ENCODE results near the gene DOHH.

The DOHH gene

DNA sequence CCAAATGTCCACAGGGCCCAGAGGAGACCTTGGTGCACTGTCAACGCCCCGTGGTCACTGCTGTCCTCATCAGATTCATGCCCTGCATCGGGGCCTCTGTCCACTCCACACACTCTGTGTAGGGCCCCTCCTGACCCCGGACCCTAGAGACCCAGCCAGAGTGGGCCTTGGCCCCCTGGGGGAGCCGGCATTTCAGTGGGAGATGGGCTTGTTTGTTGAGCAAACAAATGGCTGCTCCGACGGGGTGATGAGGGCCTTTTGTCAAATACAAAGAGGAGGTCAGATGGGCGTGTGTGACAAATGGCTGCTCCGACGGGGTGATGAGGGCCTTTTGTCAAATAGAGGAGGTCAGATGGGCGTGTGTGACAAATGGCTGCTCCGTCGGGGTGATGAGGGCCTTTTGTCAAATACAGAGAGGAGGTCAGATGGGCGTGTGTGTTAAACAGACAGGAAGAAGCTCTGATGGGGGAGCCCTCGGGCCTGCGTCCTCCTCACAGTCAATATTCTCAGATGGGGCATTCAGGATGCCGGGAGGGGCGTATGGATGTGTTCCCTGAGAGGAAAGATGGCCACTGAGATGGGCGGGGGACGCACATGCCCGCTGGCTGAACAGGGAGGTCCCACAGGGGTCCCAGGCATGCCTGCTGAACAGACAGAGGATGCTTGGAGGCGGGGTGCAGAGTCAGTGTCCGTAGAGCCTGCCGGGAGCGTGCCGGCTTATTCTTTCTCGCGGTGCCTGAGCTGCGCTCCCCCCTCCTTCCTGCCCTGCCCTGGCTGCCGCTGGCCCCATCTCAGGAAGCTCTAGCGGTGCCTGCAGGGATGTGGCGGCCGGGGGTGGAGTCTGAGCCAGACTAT lies 56.4 kb downstream of the DOHH start:
- peak in 3 of 56 donors; percentile 9 to 23 (median 15) for DNase-seq

DNA sequence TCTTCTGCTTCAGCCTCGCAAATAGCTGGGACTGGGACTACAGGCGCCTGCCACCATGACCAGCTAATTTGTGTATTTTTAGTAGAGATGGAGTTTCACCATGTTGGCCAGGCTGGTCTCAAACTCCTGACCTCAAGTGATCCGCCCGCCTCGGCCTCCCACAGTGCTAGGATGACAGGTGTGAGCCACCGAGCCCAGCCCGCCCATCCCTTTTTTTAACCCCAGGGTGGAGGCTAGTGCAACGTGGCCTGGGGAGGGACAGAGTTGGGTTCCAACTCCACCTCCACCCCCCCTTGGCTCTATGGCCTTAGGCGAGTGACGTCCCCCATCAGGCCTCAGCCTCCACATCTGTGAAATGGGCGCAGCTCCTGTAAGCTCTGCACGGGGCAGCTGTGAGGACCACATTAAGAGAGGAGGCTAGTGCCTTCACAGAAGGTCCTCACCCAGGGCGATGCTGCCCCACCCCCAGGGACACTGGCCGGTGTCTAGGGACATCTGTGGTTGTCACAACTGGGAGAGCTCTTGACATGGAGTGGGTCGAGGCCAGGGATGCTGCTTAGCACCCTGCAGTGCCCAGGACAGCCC lies 57.9 kb downstream of the DOHH start:
- no peak for DNase-seq

DNA sequence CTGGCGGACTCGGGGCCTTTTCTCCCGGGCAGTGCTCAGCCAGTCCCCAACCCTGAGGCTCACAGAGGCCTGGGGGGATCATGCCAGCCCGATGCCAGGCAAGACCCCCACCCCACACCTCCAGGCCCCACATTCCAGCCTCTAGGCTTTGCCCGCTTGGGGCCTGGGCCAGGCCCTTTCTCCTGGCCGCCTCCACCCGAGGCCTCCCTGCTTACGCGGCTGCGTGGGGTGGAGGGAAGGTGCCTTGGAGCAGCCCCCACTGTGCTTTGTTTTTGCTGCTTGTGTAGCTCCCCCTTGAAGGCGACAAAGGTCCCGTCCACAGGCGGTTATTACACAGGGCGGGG lies 58.5 kb downstream of the DOHH start:
- DNase-seq, result no peak

DNA sequence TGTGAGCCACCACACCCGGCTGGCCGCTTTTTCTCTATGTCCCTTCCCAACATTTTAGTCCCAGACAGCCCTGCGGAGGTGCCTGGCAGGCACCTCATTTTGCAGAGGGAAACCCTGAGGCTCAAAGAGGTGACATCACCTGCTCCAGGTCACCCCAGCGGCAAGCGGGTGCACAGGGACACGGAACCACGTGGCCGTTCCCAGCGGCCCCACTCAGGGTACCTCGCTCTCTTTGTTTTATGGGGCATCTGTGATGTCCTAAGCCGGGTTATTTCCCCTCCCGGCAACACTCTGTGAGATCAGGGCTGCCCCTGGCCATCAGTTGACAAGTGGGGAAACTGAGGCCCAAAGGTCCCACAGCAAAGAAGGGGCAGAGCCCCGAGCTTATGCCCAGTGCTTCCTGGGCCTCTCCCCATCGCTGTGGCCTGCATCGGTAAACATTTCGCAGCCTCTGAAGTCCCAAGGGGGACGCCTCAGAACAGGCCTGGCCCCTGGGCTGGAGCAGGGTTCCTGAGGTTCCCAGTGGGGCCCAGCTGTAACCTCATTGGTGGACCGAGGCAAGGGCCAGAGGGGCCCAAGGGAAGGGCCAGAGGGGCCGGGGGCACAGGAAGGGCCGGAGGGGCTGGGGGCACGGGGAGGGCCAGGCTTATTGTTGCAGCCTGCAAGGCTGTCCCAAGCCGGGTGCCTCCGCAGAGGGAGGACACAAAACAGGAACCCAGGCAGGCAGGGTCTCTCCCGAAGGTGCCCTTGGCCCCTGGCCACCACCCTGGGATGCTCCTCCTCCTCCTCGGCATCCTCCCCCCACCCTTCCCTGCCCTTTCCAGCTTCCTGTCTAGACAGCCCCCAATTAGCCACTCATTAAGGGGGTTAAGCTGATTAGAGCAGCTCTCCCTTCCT lies 59.1 kb downstream of the DOHH start:
- DNase-seq, result no peak
